Stomach (tissue), 9 donors: ENCODE results near the gene EID2. TPM values are rescaled to one million over a fixed set of nuclear protein-coding genes. Genes with fewer than 3 reads are reported as not detected.

Source experiments
- DNase-seq, 2 donors: peaks; one replicate each; pipeline versions ENCODE4 v3.0.0 to v3.0.0-alpha.2; 2013 to 2019
- H3K27ac ChIP-seq, 5 donors: fragments of 200-600 bp in 4 of 5; sonication (generic) in 4 of 5; one replicate each; pipeline ENCODE4 v1.5.1; 2013 to 2019; ENCODE audit warnings: mild to moderate bottlenecking in 1 of 5, moderate library complexity in 1 of 5
- H3K27me3 ChIP-seq, 3 donors: fragments of 200-600 bp; sonication (generic); one replicate each; pipeline ENCODE4 v1.5.1; 2017 to 2019; ENCODE audit warnings: mixed run types in 1 of 3
- H3K36me3 ChIP-seq, 4 donors: fragments of 200-600 bp; sonication (generic); 1 replicate in 3 of 4; 2 replicates in 1 of 4; pipeline ENCODE4 v1.5.1; 2016 to 2019
- H3K4me1 ChIP-seq, 4 donors: fragments of 200-600 bp; sonication (generic); one replicate each; pipeline ENCODE4 v1.5.1; 2016 to 2019
- H3K4me3 ChIP-seq, 4 donors: fragments of 200-600 bp; sonication (generic) in 3 of 4; one replicate each; pipeline ENCODE4 v1.5.1; 2016 to 2019; ENCODE audit warnings: mild to moderate bottlenecking in 1 of 4
- H3K9me3 ChIP-seq, 4 donors: fragments of 200-600 bp; sonication (generic); one replicate each; pipeline ENCODE4 v1.5.1; 2016 to 2019
- CTCF ChIP-seq, 7 experiments: fragments of 450-650 bp in 4 of 7; fragments of 200-600 bp in 3 of 7; sonication (generic) in 3 of 7; IDR thresholded peaks; one replicate each; pipeline ENCODE4 v1.5.1; 2016 to 2019; ENCODE audit warnings: antibody characterized with exemption in 7 of 7, control low read depth in 2 of 7, mild to moderate bottlenecking in 1 of 7
- EP300 ChIP-seq: sonication (generic); formaldehyde crosslinking; IDR thresholded peaks from one replicate; pipeline ENCODE4 v1.6.1; 2017; ENCODE audit warnings: antibody characterized with exemption
- POLR2A ChIP-seq, 4 donors: fragments of 450-650 bp; IDR thresholded peaks; one replicate each; pipeline ENCODE4 v1.6.1; 2016; ENCODE audit warnings: antibody characterized with exemption in 4 of 4, control low read depth in 2 of 4, mild to moderate bottlenecking in 1 of 4, moderate library complexity in 1 of 4
- POLR2AphosphoS5 ChIP-seq, 3 donors: sonication (generic); formaldehyde crosslinking; IDR thresholded peaks; one replicate each; pipeline ENCODE4 v1.6.1; 2016; ENCODE audit warnings: antibody characterized with exemption in 3 of 3
- WGBS, 5 donors: extraction: QIAGEN DNeasy Blood & Tissue Kit in 3 of 5; methylation state at CpG; one replicate each; pipeline versions ENCODE4 v1.1.5 to v1.1.7; 2013 to 2018; 5-methylcytosine and 5-hydroxymethylcytosine counted together
- intact Hi-C: fragments of 100-400 bp; cut with DNase I; formaldehyde crosslinking; loops from one replicate; pipeline ENCODE4 v1.15.1; 2023; ENCODE audit warnings: low total_unique reads
- polyA plus RNA-seq, 3 donors: library from polyadenylated mRNA; stranded (reverse); fragments of 200-250 nt; gene quantifications; one replicate each; pipeline ENCODE4 v1.2.3, GENCODE V29; 2013
- total RNA-seq, 5 donors: library from RNA; depleted of rRNA; stranded (reverse); fragments of >200 nt; gene quantifications; one replicate each; pipeline versions ENCODE4 v1.1.0 to v1.2.3, GENCODE V29; 2014 to 2016
- donor health status: healthy with polysubstance abuse.
- donor health status: Bipolar disorder and iron deficiency.
- donor health status: healthy.

The EID2 gene
- total and polyA plus RNA-seq, 8 donors: 4.3 to 56.5 (median 8.7) TPM; not detected in 1

GRCh38 chr19:39563408-39563807, 23.4 kb upstream of the EID2 start:
- TF ChIP-seq CTCF (IDR thresholded peaks at IDR 0.05): no peak
- no peak for TF ChIP-seq EP300
- TF ChIP-seq POLR2AphosphoS5 (IDR thresholded peaks at IDR 0.05): no peak
- no peak for TF ChIP-seq POLR2A (IDR thresholded peaks at IDR 0.05)
- peaks cover 0 to 18% (median 0%) of the 10 kb centered on the region in 3 donors for H3K27me3 ChIP-seq
- no peak for DNase-seq
- H3K9me3 ChIP-seq: no peaks in the 10 kb centered on the region
- intact Hi-C loops: no loop called here
- H3K4me3 ChIP-seq: no peak overlapping the region
- WGBS, 5 donors: 71 to 78% (median 73%) methylated on average over 2 of the region's 2 CpGs
- no peaks in the 10 kb centered on the region for H3K36me3 ChIP-seq
- H3K27ac ChIP-seq: no peak overlapping the region
- peaks cover 0 to 1% (median under 1%) of the 10 kb centered on the region in 4 donors for H3K4me1 ChIP-seq

GRCh38 chr19:39558624-39559117, 18.7 kb upstream of the EID2 start:
- H3K9me3 ChIP-seq: no peaks in the 10 kb centered on the region
- TF ChIP-seq POLR2A (IDR thresholded peaks at IDR 0.05): no peak
- H3K4me3 ChIP-seq: no peak overlapping the region
- H3K4me1 ChIP-seq: peaks cover 0 to 11% (median 5%) of the 10 kb centered on the region in 4 donors
- intact Hi-C loops: loop anchor here (5.0 kb wide), 1 partner anchor 114 kb away; no protein-coding TSS in a partner anchor
- H3K27me3 ChIP-seq: no peaks in the 10 kb centered on the region
- H3K36me3 ChIP-seq: no peaks in the 10 kb centered on the region
- DNase-seq: no peak
- WGBS, 5 donors: 62 to 66% (median 63%) methylated on average over 6 of the region's 6 CpGs
- peak overlapping the region in 1 of 5 donors; percentile 58 for H3K27ac ChIP-seq

- intact Hi-C loops: loop anchor here (5.0 kb wide), 1 partner anchor 114 kb away; no protein-coding TSS in a partner anchor
- H3K4me1 ChIP-seq: peaks cover 0 to 11% (median 5%) of the 10 kb centered on the region in 4 donors
- no peak overlapping the region for H3K4me3 ChIP-seq
- peaks cover 0 to 4% (median 0%) of the 10 kb centered on the region in 3 donors for H3K27me3 ChIP-seq
- no peaks in the 10 kb centered on the region for H3K9me3 ChIP-seq
- H3K27ac ChIP-seq: peak overlapping the region in 2 of 5 donors; percentile 6 to 58
- TF ChIP-seq EP300 (no peak), POLR2A (IDR thresholded peaks at IDR 0.05) (no peak), CTCF (IDR thresholded peaks at IDR 0.05) (no peak), POLR2AphosphoS5 (IDR thresholded peaks at IDR 0.05) (no peak)
- 34 to 65% (median 47%) methylated on average over 5 of the region's 5 CpGs for WGBS, 5 donors
- no peaks in the 10 kb centered on the region for H3K36me3 ChIP-seq
- peak in 1 of 2 donors; percentile 32 for DNase-seq
These were observed 18.1 kb upstream of the EID2 start for GRCh38 chr19:39557811-39558623.

GRCh38 chr19:39555883-39556282, 15.9 kb upstream of the EID2 start:
- Histone ChIP-seq H3K36me3 (no peaks in the 10 kb centered on the region), H3K4me1 (peaks cover 0 to 17% (median 5%) of the 10 kb centered on the region in 4 donors), H3K4me3 (no peak overlapping the region), H3K27ac (no peak overlapping the region), H3K9me3 (no peaks in the 10 kb centered on the region), H3K27me3 (peaks cover 0 to 12% (median 0%) of the 10 kb centered on the region in 3 donors)
- 28 to 48% (median 47%) methylated on average over 1 of the region's 1 CpG for WGBS, 5 donors
- TF ChIP-seq POLR2AphosphoS5 (IDR thresholded peaks at IDR 0.05) (no peak), CTCF (IDR thresholded peaks at IDR 0.05) (no peak), POLR2A (IDR thresholded peaks at IDR 0.05) (no peak), EP300 (no peak)
- intact Hi-C loops: loop anchor here (5.0 kb wide), 1 partner anchor 116 kb away; no protein-coding TSS in a partner anchor
- DNase-seq: no peak
